ENCODE measurements around the gene TRPM8.

GRCh38 chr2:233942731-233943130, 25.6 kb downstream of the TRPM8 start:
- TF ChIP-seq CTCF (IDR thresholded peaks at IDR 0.05): no peak
- TF ChIP-seq POLR2A (IDR thresholded peaks at IDR 0.05): no peak

Measured in uterus (tissue), 2 donors.